ENCODE data around the gene CTNNA2. TPM values are rescaled to one million over a fixed set of nuclear protein-coding genes. Genes with fewer than 3 reads are reported as not detected.

The CTNNA2 gene
- total RNA-seq, 2 donors from 2014 or later: not detected

- Mint-ChIP-seq H3K36me3 (no peaks in the 10 kb centered on the region), H3K27ac (no peak overlapping the region), H3K9me3 (peaks cover 5 to 7% of the 10 kb centered on the region in 2 donors)
- DNase-seq (ENCODE audit: low spot score in 2 of 2) (no peak), ATAC-seq (no peak)
These were observed 433.0 kb downstream of the CTNNA2 start for GRCh38 chr2:79945653-79946445.

- no peak overlapping the region for H3K27ac Mint-ChIP-seq
- H3K36me3 Mint-ChIP-seq: no peaks in the 10 kb centered on the region
- H3K9me3 Mint-ChIP-seq: peaks cover 5 to 7% of the 10 kb centered on the region in 2 donors
- ATAC-seq (no peak), DNase-seq (ENCODE audit: low spot score in 2 of 2) (no peak)
These were observed 434.9 kb downstream of the CTNNA2 start for GRCh38 chr2:79947751-79948150.

- no peaks in the 10 kb centered on the region for H3K36me3 Mint-ChIP-seq
- no peak for ATAC-seq
- no peak for DNase-seq (ENCODE audit: low spot score in 2 of 2)
- no peak overlapping the region for H3K27ac Mint-ChIP-seq
- H3K9me3 Mint-ChIP-seq: peaks cover 5 to 15% of the 10 kb centered on the region in 2 donors
These were observed 437.7 kb downstream of the CTNNA2 start for GRCh38 chr2:79950526-79950925.

GRCh38 chr2:79952616-79953015 is 439.8 kb downstream of the CTNNA2 start:
- peaks cover 5 to 14% of the 10 kb centered on the region in 2 donors for H3K9me3 Mint-ChIP-seq
- ATAC-seq (no peak), DNase-seq (ENCODE audit: low spot score in 2 of 2) (no peak)
- H3K36me3 Mint-ChIP-seq: no peaks in the 10 kb centered on the region
- no peak overlapping the region for H3K27ac Mint-ChIP-seq

- Mint-ChIP-seq H3K27ac (no peak overlapping the region), H3K9me3 (peaks cover 0 to 19% of the 10 kb centered on the region in 2 donors), H3K36me3 (no peaks in the 10 kb centered on the region)
- DNase-seq (ENCODE audit: low spot score in 2 of 2) (no peak), ATAC-seq (no peak)
These were observed 447.2 kb downstream of the CTNNA2 start for GRCh38 chr2:79960035-79960434.

- ATAC-seq: no peak
- no peak for DNase-seq (ENCODE audit: low spot score in 2 of 2)
- Mint-ChIP-seq H3K36me3 (no peaks in the 10 kb centered on the region), H3K9me3 (peaks cover 0 to 19% of the 10 kb centered on the region in 2 donors), H3K27ac (no peak overlapping the region)
These were observed 447.7 kb downstream of the CTNNA2 start for GRCh38 chr2:79960519-79960918.

- peaks cover 0 to 8% of the 10 kb centered on the region in 2 donors for H3K36me3 Mint-ChIP-seq
- DNase-seq (ENCODE audit: low spot score in 2 of 2) (no peak), ATAC-seq (no peak)
- no peak overlapping the region for H3K27ac Mint-ChIP-seq
- peaks cover 5 to 32% of the 10 kb centered on the region in 2 donors for H3K9me3 Mint-ChIP-seq
These were observed 452.1 kb downstream of the CTNNA2 start for GRCh38 chr2:79964966-79965365.

GRCh38 chr2:79966369-79966768 is 453.5 kb downstream of the CTNNA2 start:
- DNase-seq (ENCODE audit: low spot score in 2 of 2): no peak
- peaks cover 0 to 8% of the 10 kb centered on the region in 2 donors for H3K36me3 Mint-ChIP-seq
- H3K27ac Mint-ChIP-seq: no peak overlapping the region
- peaks cover 5 to 32% of the 10 kb centered on the region in 2 donors for H3K9me3 Mint-ChIP-seq
- ATAC-seq: no peak

- no peak overlapping the region for H3K27ac Mint-ChIP-seq
- H3K9me3 Mint-ChIP-seq: peaks cover 5 to 31% of the 10 kb centered on the region in 2 donors
- peaks cover 0 to 8% of the 10 kb centered on the region in 2 donors for H3K36me3 Mint-ChIP-seq
- DNase-seq (ENCODE audit: low spot score in 2 of 2) (no peak), ATAC-seq (no peak)
These were observed 454.0 kb downstream of the CTNNA2 start for GRCh38 chr2:79966882-79967281.

- DNase-seq (ENCODE audit: low spot score in 2 of 2) (no peak), ATAC-seq (no peak)
- H3K36me3 Mint-ChIP-seq: peaks cover 0 to 7% of the 10 kb centered on the region in 2 donors
- H3K27ac Mint-ChIP-seq: no peak overlapping the region
- H3K9me3 Mint-ChIP-seq: peaks cover 12 to 22% of the 10 kb centered on the region in 2 donors
These were observed 459.0 kb downstream of the CTNNA2 start for GRCh38 chr2:79971807-79972206.

GRCh38 chr2:79972661-79973060 is 459.8 kb downstream of the CTNNA2 start:
- ATAC-seq (no peak), DNase-seq (ENCODE audit: low spot score in 2 of 2) (no peak)
- no peaks in the 10 kb centered on the region for H3K36me3 Mint-ChIP-seq
- peaks cover 7 to 15% of the 10 kb centered on the region in 2 donors for H3K9me3 Mint-ChIP-seq
- no peak overlapping the region for H3K27ac Mint-ChIP-seq

GRCh38 chr2:79975791-79976565 is 463.1 kb downstream of the CTNNA2 start:
- Mint-ChIP-seq H3K27ac (no peak overlapping the region), H3K9me3 (peaks cover 5 to 7% of the 10 kb centered on the region in 2 donors), H3K36me3 (no peaks in the 10 kb centered on the region)
- no peak for ATAC-seq
- DNase-seq (ENCODE audit: low spot score in 2 of 2): no peak

- H3K9me3 Mint-ChIP-seq: peaks cover 5 to 7% of the 10 kb centered on the region in 2 donors
- H3K36me3 Mint-ChIP-seq: no peaks in the 10 kb centered on the region
- DNase-seq (ENCODE audit: low spot score in 2 of 2) (no peak), ATAC-seq (no peak)
- no peak overlapping the region for H3K27ac Mint-ChIP-seq
These were observed 464.9 kb downstream of the CTNNA2 start for GRCh38 chr2:79977792-79978191.

- Mint-ChIP-seq H3K27ac (no peak overlapping the region), H3K9me3 (peaks cover 4 to 6% of the 10 kb centered on the region in 2 donors), H3K36me3 (no peaks in the 10 kb centered on the region)
- ATAC-seq: no peak
- DNase-seq (ENCODE audit: low spot score in 2 of 2): no peak
These were observed 467.3 kb downstream of the CTNNA2 start for GRCh38 chr2:79980116-79980515.

GRCh38 chr2:79980816-79981215 is 468.0 kb downstream of the CTNNA2 start:
- H3K36me3 Mint-ChIP-seq: no peaks in the 10 kb centered on the region
- DNase-seq (ENCODE audit: low spot score in 2 of 2) (no peak), ATAC-seq (no peak)
- no peaks in the 10 kb centered on the region for H3K9me3 Mint-ChIP-seq
- no peak overlapping the region for H3K27ac Mint-ChIP-seq

- H3K36me3 Mint-ChIP-seq: no peaks in the 10 kb centered on the region
- no peak for ATAC-seq
- no peak overlapping the region for H3K27ac Mint-ChIP-seq
- no peak for DNase-seq (ENCODE audit: low spot score in 2 of 2)
- peaks cover 1 to 2% of the 10 kb centered on the region in 2 donors for H3K9me3 Mint-ChIP-seq
These were observed 468.5 kb downstream of the CTNNA2 start for GRCh38 chr2:79981316-79981715.

- H3K36me3 Mint-ChIP-seq: no peaks in the 10 kb centered on the region
- ATAC-seq (no peak), DNase-seq (ENCODE audit: low spot score in 2 of 2) (no peak)
- no peak overlapping the region for H3K27ac Mint-ChIP-seq
- H3K9me3 Mint-ChIP-seq: peaks cover 5 to 6% of the 10 kb centered on the region in 2 donors
These were observed 469.6 kb downstream of the CTNNA2 start for GRCh38 chr2:79982445-79982844.
